H9 (cell line): ENCODE data around the gene SETD4. TPM values are rescaled to one million over a fixed set of nuclear protein-coding genes. Genes with fewer than 3 reads are reported as not detected.

Experiments used
- DNase-seq: peaks from one replicate; pipeline ENCODE4 v3.0.0-alpha.2; 2017
- H2AFZ ChIP-seq: one replicate; pipeline ENCODE4 v1.6.1; 2013; ENCODE audit warnings: mild to moderate bottlenecking, low read length, control low read depth, moderate library complexity
- H2AK5ac ChIP-seq: 2 replicates; pipeline ENCODE4 v1.6.1; 2013; ENCODE audit warnings: low read length, control low read depth, mixed read lengths; ENCODE audit not compliant: insufficient read length
- H2BK120ac ChIP-seq: one replicate; pipeline ENCODE4 v1.6.1; 2013; ENCODE audit warnings: low read depth, mild to moderate bottlenecking, low read length, control low read depth, inconsistent platforms; ENCODE audit not compliant: poor library complexity, severe bottlenecking
- H2BK12ac ChIP-seq: 2 replicates; pipeline ENCODE4 v1.6.1; 2013; ENCODE audit warnings: low read length, control low read depth, mixed read lengths, low read depth; ENCODE audit not compliant: insufficient read length
- H2BK15ac ChIP-seq: 2 replicates; pipeline ENCODE4 v1.6.1; 2013; ENCODE audit warnings: low read depth, low read length, control low read depth
- H2BK20ac ChIP-seq: one replicate; pipeline ENCODE4 v1.6.1; 2013; ENCODE audit warnings: low read depth, mild to moderate bottlenecking, low read length, control low read depth, inconsistent platforms; ENCODE audit not compliant: poor library complexity, severe bottlenecking
- H2BK5ac ChIP-seq: 2 replicates; pipeline ENCODE4 v1.6.1; 2013; ENCODE audit warnings: low read length, control low read depth, mixed read lengths; ENCODE audit not compliant: insufficient read length
- H3K14ac ChIP-seq: 2 replicates; pipeline ENCODE4 v1.6.1; 2013; ENCODE audit warnings: low read length, control low read depth; ENCODE audit not compliant: insufficient read depth
- H3K18ac ChIP-seq: 2 replicates; pipeline ENCODE4 v1.6.1; 2013; ENCODE audit warnings: low read depth, mild to moderate bottlenecking, mixed read lengths, low read length, control low read depth; ENCODE audit not compliant: insufficient read length
- H3K23ac ChIP-seq: 2 replicates; pipeline ENCODE4 v1.6.1; 2013; ENCODE audit warnings: low read length, control low read depth, mixed read lengths, low read depth; ENCODE audit not compliant: insufficient read length
- H3K23me2 ChIP-seq: 2 replicates; pipeline ENCODE4 v1.6.1; 2013; ENCODE audit warnings: low read depth, mild to moderate bottlenecking, mixed read lengths, low read length, control low read depth; ENCODE audit not compliant: insufficient read length, poor library complexity, severe bottlenecking
- H3K27ac ChIP-seq: 2 replicates; pipeline ENCODE4 v1.5.1; 2013; ENCODE audit warnings: low read length, control low read depth, mixed read lengths, low read depth; ENCODE audit not compliant: insufficient read length
- H3K27me3 ChIP-seq: 2 replicates; pipeline ENCODE4 v1.6.1; 2013; ENCODE audit warnings: low read length, control low read depth, inconsistent platforms; ENCODE audit not compliant: insufficient read depth
- H3K4ac ChIP-seq: 2 replicates; pipeline ENCODE4 v1.6.1; 2013; ENCODE audit warnings: low read depth, mild to moderate bottlenecking, control low read depth, inconsistent platforms, low read length, moderate library complexity
- H3K4me1 ChIP-seq: 2 replicates; pipeline ENCODE4 v1.6.1; 2013; ENCODE audit warnings: low read length, control low read depth, inconsistent platforms; ENCODE audit not compliant: insufficient read depth
- H3K4me2 ChIP-seq: 2 replicates; pipeline ENCODE4 v1.6.1; 2013; ENCODE audit warnings: low read length, control low read depth, mixed read lengths; ENCODE audit not compliant: insufficient read length, insufficient read depth
- H3K56ac ChIP-seq: 2 replicates; pipeline ENCODE4 v1.6.1; 2013; ENCODE audit warnings: low read depth, mild to moderate bottlenecking, mixed read lengths, low read length, control low read depth; ENCODE audit not compliant: insufficient read length
- H3K79me1 ChIP-seq: 2 replicates; pipeline ENCODE4 v1.6.1; 2013; ENCODE audit warnings: low read depth, mild to moderate bottlenecking, moderate library complexity, low read length, control low read depth, inconsistent platforms; ENCODE audit not compliant: insufficient read depth, poor library complexity, severe bottlenecking
- H3K79me2 ChIP-seq: 2 replicates; pipeline ENCODE4 v1.6.1; 2013; ENCODE audit warnings: low read length, control low read depth, inconsistent platforms; ENCODE audit not compliant: insufficient read depth
- H3K9ac ChIP-seq: 2 replicates; pipeline ENCODE4 v1.6.1; 2013; ENCODE audit warnings: low read length, control low read depth, mixed read lengths; ENCODE audit not compliant: insufficient read length; ENCODE audit errors: extremely low read depth
- H3K9me3 ChIP-seq: one replicate; pipeline ENCODE4 v1.6.1; 2013; ENCODE audit warnings: low read depth, low read length, inconsistent platforms; ENCODE audit not compliant: control insufficient read depth
- H3T11ph ChIP-seq: one replicate; pipeline ENCODE4 v1.6.1; 2013; ENCODE audit warnings: mild to moderate bottlenecking, low read length, control low read depth, inconsistent platforms
- H4K20me1 ChIP-seq: one replicate; pipeline ENCODE4 v1.6.1; 2013; ENCODE audit not compliant: control insufficient read depth, insufficient read length, insufficient read depth
- H4K5ac ChIP-seq: 2 replicates; pipeline ENCODE4 v1.6.1; 2013; ENCODE audit warnings: low read depth, mild to moderate bottlenecking, mixed read lengths, low read length, control low read depth; ENCODE audit not compliant: insufficient read length
- H4K8ac ChIP-seq: replicated peaks from 2 replicates; pipeline ENCODE4 v1.6.1; 2013; ENCODE audit warnings: low read length, control low read depth, mixed read lengths, low read depth; ENCODE audit not compliant: insufficient read length
- H4K91ac ChIP-seq: 2 replicates; pipeline ENCODE4 v1.6.1; 2013; ENCODE audit warnings: low read depth, mild to moderate bottlenecking, moderate library complexity, mixed read lengths, low read length, control low read depth; ENCODE audit not compliant: insufficient read length
- H3K27ac Mint-ChIP-seq, 3 experiments: 2 replicates in 2 of 3; 3 replicates in 1 of 3; pipeline ENCODE4 v1.8.0; 2020 to 2021; ENCODE audit warnings: mixed read lengths in 3 of 3, mild to moderate bottlenecking in 1 of 3, moderate library complexity in 1 of 3
- H3K27me3 Mint-ChIP-seq: 2 replicates; pipeline ENCODE4 v1.8.0; 2021; ENCODE audit warnings: low read depth, mild to moderate bottlenecking, moderate library complexity, mixed read lengths
- H3K36me3 Mint-ChIP-seq, 3 experiments: 2 replicates in 2 of 3; 3 replicates in 1 of 3; pipeline ENCODE4 v1.8.0; 2020 to 2021; ENCODE audit warnings: low read depth in 3 of 3, mixed read lengths in 3 of 3; ENCODE audit not compliant: insufficient read depth in 1 of 3
- H3K4me1 Mint-ChIP-seq, 2 experiments: 2 replicates each; pipeline ENCODE4 v1.8.0; 2020; ENCODE audit warnings: mixed read lengths in 2 of 2
- H3K4me3 Mint-ChIP-seq, 2 experiments: 2 replicates in 1 of 2; 3 replicates in 1 of 2; pipeline ENCODE4 v1.8.0; 2020 to 2021; ENCODE audit warnings: mild to moderate bottlenecking in 2 of 2, mixed read lengths in 2 of 2, moderate library complexity in 1 of 2
- H3K9me3 Mint-ChIP-seq, 2 experiments: 2 replicates in 1 of 2; 3 replicates in 1 of 2; pipeline ENCODE4 v1.8.0; 2020; ENCODE audit warnings: mild to moderate bottlenecking in 2 of 2, mixed read lengths in 2 of 2, moderate library complexity in 1 of 2
- CTCF ChIP-seq: fragments of 200-600 bp; sonication (generic); conservative IDR thresholded peaks from 3 replicates; pipeline ENCODE4 v1.8.0; 2021; ENCODE audit warnings: antibody characterized with exemption, mild to moderate bottlenecking
- whole genome bisulfite sequencing: extraction: QIAGEN DNeasy Blood & Tissue Kit; methylation state at CpG from one replicate; pipeline ENCODE4 v1.1.7; 2013; ENCODE audit warnings: missing lambda C conversion rate, low lambda C conversion rate, mixed read lengths; ENCODE audit not compliant: insufficient read length; ENCODE audit errors: extremely low coverage; 5-methylcytosine and 5-hydroxymethylcytosine counted together
- total RNA-seq: library from RNA; stranded (reverse); gene quantifications from 2 replicates; pipeline ENCODE4 v1.2.1, GENCODE V29; 2021

Gene SETD4
- total RNA-seq, 1 experiment from 2014 or later: 52.5 TPM

DNA sequence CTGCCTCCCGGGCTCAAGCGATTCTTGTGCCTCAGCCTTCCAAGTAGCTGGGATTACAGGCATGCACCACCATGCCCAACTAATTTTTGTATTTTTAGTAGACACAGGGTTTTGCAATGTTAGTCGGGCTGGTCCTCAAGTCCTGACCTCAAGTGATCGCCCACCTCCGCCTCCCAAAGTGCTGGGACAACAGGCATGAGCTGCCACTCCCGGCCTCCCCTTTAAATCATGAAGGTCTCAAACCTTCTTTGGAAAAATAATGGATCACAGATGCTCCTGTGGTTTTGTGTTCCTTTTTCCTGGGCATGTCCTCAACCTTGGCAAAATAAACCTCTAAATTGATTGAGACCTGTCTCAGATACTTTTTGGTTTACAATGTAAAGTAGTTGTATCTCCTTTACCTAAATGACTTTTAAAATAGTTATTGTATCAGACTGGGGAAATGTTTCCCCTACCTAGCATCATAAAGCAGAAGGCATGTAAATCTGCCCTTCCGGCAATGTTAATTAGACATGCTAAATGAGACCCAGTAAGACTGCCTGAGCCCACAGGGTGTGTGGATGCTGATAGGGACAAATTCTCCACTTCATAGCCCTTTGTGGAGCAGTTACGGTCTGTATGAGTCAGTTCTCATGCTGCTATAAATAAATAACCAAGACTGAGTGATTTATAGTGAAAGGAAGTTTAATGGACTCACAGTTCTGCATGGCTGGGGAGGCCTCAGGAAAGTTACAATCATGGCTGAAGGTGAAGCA lies 37.3 kb upstream of the SETD4 start:
- no peak overlapping the region for H4K8ac ChIP-seq
- TF ChIP-seq CTCF: no peak
- no peak overlapping the region for H2AK5ac ChIP-seq
- no peak overlapping the region for H3K56ac ChIP-seq
- peak overlapping the region; percentile 32 for H2BK5ac ChIP-seq
- H3K9ac ChIP-seq: no peak overlapping the region
- H3K79me1 ChIP-seq: no peaks in the 10 kb centered on the region
- Mint-ChIP-seq H3K27ac (peak overlapping the region; percentile 83 to 99 (median 85)), H3K4me3 (no peak overlapping the region; a peak in 1 of 5 replicates), H3K36me3 (peaks cover 16 to 24% (median 20%) of the 10 kb centered on the region in 3 experiments), H3K4me1 (peaks cover 62 to 65% of the 10 kb centered on the region in 2 experiments), H3K9me3 (peaks cover 24 to 34% of the 10 kb centered on the region in 2 experiments), H3K27me3 (peaks cover 3% of the 10 kb centered on the region)
- no peak overlapping the region for H3K4me2 ChIP-seq
- H2BK20ac ChIP-seq: no peak overlapping the region
- H3K23me2 ChIP-seq: no peaks in the 10 kb centered on the region
- H2BK15ac ChIP-seq: no peak overlapping the region
- H3K23ac ChIP-seq: no peak overlapping the region
- H3T11ph ChIP-seq: peak overlapping the region; percentile 76
- peaks cover 11% of the 10 kb centered on the region; the same call in 1 of the 2 replicates for H3K4me1 ChIP-seq
- no peak overlapping the region for H4K91ac ChIP-seq
- no CpG with 5 or more reads among the region's 8 CpGs for WGBS
- H3K18ac ChIP-seq: peak overlapping the region; percentile 56
- no peak overlapping the region for H3K4ac ChIP-seq
- peak overlapping the region; percentile 59 for H4K5ac ChIP-seq
- no peak for DNase-seq
- H3K14ac ChIP-seq: no peak overlapping the region
- no peaks in the 10 kb centered on the region for H3K79me2 ChIP-seq
- H2BK120ac ChIP-seq: no peak overlapping the region
- no peaks in the 10 kb centered on the region for H3K27me3 ChIP-seq
- H4K20me1 ChIP-seq: no peaks in the 10 kb centered on the region
- H2AFZ ChIP-seq: no peak overlapping the region
- H3K27ac ChIP-seq: peak overlapping the region; percentile 96
- peak overlapping the region; percentile 75 for H2BK12ac ChIP-seq
- peaks cover 17% of the 10 kb centered on the region for H3K9me3 ChIP-seq
